NCI-H82 treated with DMSO at 0.1 percent for 48 hours (cell line): ENCODE data around the gene NLRP12.
A peak's percentile ranks its signal among the peaks of the same experiment; 100 is the strongest.
"Not testable (repeated sequence)": the region's sequence is repeated elsewhere in the genome, so short reads cannot be mapped to it uniquely, and the experiment has no call there.

Experiments
- DNase-seq: peaks from one replicate; lab custom pipeline; 2025; ENCODE audit not compliant: unreplicated experiment; lab: John Stamatoyannopoulos, UW

The NLRP12 gene

DNA sequence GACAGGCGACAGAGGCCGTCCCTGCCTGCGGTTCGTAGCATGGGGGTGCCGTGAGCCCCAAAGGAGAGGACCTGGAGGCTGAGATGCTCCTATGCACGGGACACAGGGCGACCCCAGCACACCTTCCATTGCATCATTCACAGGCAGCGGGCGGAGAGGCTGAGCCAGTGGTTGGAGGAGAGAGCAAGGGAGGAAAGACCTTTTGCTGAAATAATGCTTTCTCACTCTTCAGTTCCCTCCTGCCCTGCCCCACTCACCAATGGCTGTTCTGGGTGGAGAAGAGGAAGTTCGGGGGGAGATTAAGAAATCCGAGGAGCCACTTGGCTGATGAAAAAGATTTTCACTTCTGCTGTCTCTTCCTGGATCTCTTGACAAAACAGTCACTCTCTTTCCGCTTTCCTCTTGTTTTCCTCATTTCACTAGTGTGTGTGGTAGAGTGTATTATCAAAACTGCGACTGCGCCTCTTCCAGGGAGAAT, at the start of gene NLRP12:
Gene NLRP12 (minus strand): TSS at position 181 of the 478 bp plus-strand sequence. CDS start 140 bp downstream, at position 41.
- no peak for DNase-seq

GRCh38 chr19:53872762-53873161, 48.6 kb upstream of the NLRP12 start:
- DNase-seq, result no peak

- no peak for DNase-seq
These were observed 47.3 kb upstream of the NLRP12 start for GRCh38 chr19:53871454-53871853.

DNA sequence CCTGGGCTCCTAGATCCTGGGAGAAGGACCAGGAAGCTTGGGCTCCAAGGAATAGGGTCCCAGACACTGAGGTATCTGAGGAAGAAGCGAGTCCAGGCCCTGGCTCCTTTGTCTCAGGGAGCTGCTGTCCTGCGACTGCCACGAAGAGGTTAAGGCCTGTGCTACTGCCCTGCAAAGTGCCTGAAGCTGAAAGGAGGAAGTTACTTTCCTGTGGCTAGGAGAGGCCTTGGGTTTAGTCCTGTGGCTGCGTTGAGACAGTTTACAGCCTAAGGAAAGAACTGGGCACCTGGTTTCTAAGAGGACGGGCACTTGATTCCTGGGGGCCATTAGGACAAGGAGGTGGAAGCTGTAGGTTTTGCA, 46.4 kb upstream of the NLRP12 start:
- no peak for DNase-seq

- not testable (repeated sequence) for DNase-seq
These were observed 45.8 kb upstream of the NLRP12 start for GRCh38 chr19:53869805-53870484.

GRCh38 chr19:53868892-53869804, 45.0 kb upstream of the NLRP12 start:
- no peak for DNase-seq

DNA sequence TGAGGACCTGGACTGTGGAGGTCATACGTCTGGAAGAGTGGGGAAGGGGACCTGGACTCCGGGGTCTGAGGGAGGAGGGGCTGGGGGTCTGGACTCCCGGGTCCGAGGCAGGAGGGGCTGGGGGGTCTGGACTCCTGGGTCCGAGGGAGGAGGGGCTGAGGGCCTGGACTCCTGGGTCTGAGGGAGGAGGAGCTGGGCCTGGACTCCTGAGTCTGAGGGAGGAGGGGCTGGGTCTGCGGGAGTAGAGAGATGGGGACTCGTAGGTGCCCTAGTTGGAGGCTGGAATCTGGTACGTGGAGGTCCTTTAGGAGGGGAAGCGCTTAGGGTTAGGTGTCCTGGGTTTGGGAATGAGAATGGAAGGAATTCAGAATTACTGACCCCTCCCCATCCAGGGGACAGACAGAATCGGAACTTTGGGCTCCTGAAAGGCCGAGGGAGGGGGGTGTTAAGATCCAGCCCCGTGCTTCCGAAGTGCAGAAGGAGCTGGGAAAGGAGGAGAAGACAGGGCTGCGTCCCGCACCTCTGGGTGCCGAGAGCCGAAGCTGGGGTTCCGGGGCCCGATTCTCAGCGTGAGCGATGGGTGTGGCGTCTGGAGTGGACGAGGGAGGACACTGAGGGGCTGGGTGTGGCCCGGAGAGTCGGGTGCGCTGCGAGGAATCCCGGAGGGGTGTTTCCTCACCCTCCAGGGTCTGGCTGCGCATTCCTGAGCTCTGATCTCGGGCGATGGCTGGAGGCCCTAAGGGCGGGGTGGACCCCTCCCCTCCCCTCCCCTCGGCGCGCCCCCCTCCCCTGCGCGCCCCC, 44.2 kb upstream of the NLRP12 start:
- DNase-seq, result no peak

- peak; percentile 37 for DNase-seq
These were observed 43.3 kb upstream of the NLRP12 start, which contains the start of gene MYADM for GRCh38 chr19:53867225-53868090. Gene MYADM (plus strand): TSS chr19:53867883. CDS start chr19:53873530, 5,647 bp downstream.

DNA sequence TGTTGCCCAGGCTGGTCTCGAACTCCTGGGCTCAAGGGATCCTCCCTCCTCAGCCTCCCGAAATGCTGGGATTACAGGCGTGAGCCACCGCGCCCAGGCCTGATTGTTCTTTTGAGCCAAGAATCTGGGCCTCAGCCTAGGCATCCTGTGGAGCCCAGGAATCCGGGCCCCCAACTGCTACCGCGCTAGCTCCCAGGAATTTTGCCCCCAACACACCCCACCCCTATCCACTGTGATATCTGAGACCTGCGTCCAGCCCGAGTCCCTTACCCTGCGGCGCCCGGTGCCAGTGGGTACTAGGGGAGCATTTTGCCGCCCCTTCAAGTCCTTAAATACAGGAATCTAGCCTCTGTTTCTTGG, 42.7 kb upstream of the NLRP12 start:
- no peak for DNase-seq

DNA sequence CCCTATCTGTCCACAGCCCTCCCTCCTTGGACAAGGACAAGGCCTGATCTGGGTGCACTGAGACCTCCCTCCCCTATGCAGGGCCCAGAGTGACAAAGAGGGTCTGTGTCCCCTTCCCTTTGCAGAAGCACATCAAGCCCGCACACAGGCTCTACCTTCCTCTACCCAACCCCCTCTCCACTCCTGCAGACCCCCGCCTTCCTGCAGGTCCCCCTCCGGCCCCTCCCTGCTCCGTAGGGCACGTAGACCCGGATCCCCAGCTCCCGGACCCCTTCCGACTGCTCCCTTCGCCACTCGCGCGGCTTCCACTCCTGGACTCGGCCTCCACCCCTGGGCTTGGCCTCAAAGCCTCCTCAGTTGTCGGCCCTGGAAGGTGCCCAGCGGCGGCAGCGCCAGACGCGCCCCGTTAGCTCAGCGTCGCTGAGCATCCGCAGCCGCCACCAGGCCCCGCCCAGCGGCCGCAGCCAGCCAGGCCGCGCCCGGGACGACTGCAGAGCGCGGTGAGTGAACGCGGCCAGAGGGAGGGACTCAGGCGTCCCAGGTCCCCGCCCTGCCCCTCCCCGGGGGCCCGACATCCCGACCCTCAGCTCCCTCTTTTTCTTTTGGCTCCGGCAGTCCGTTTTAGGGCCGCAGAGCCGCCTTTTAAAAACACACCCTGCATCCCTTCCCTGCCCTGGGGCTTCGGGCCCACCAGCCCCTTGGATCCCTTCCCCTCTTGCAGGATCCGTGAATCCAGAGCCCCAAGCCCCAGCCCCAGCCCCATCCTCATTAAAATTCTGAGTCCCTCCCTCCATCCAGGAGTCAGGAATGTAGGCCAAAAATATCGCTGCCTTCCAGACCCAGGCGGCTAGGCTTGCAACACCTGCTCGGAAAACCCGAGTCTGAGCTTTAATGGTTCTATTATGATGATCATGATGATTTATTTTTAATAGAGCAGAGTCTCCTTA, 42.1 kb upstream of the NLRP12 start:
- no peak for DNase-seq

DNA sequence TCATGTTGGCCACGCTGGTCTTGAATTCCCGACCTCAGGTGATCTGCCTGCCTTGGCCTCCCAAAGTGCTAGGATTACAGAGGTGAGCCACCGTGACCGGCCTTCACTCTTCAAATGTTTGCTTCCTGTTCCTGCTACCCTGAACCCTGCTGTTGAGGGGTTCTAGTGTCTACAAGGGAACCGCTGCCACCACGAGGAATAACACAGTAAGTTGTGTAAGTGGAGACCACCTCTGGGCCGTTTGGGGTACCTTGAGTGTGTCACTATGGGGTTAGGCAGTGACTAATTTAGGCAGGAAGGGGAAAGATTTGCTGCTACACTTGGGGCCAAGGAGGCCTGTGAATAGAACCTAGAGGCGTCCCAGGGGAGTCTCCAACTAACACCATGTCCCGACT, 41.4 kb upstream of the NLRP12 start:
- DNase-seq, result no peak

DNA sequence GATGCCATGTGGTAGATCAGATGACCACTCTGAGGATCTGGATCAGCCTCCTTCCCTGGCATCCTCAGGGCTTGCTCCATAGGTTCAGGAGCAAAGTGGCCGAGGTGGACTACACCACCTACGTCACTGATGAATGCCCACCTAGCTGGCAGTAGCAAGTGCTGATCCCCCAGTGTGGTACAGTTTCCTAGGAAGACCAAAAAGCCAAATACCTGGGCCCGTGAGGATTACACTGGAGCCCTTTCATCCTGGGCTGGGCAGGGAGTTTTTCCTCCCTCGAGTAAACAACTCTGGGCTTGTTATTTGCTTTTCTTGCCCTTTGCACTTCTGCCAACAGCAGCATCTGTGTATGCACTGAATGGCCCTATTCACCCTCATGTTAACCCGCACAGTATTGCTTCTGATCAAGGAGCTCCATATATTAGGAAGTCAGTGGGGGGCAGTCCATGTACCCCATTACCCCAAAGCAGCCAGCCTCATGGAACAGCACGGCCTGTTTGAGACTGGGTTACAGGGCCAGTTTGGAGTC, 40.3 kb upstream of the NLRP12 start:
- no peak for DNase-seq

DNA sequence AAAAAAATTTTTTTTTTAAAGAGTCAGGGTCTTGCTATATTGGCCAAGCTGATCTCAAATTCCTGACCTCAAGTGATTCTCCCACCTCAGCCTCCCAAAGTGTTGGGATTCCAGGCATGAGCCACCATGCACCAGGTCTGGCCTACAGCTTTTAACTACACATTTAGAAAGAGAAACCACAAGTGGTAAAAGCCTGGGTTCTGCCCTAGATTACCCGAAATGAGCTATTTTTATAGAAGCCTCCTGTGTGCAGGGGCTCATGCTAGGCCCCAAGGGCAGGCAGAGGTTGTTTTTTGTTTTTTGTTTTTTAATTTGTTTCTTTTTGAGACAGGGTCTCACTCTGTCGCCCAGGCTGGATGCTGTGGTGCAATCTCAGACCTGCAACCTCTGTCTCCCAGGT, 29.6 kb upstream of the NLRP12 start:
- DNase-seq, result no peak

DNA sequence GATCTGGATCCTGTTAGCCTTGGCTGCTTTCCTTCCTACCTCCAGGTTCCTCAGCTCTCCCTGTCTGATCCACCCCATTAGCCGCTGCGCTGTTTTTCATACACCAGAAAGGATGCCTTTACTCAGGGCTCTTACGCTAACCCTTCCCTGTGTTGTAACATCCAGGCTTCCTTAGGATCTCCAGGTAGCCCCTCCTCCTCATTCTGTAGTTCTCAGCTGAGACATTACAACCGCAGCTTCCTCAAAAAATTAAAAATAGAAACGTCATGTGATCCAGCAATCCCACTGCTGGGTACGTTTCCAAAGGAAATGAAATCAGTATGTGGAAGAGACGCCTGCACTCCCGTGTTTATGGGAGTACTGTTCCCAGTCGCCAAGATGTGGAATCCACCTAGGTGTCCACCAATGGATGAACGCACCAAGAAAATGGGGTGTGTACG, 25.1 kb upstream of the NLRP12 start:
- no peak for DNase-seq

GRCh38 chr19:53847555-53847954, 23.4 kb upstream of the NLRP12 start:
- no peak for DNase-seq

GRCh38 chr19:53844849-53845246, 20.7 kb upstream of the NLRP12 start:
- no peak for DNase-seq

DNA sequence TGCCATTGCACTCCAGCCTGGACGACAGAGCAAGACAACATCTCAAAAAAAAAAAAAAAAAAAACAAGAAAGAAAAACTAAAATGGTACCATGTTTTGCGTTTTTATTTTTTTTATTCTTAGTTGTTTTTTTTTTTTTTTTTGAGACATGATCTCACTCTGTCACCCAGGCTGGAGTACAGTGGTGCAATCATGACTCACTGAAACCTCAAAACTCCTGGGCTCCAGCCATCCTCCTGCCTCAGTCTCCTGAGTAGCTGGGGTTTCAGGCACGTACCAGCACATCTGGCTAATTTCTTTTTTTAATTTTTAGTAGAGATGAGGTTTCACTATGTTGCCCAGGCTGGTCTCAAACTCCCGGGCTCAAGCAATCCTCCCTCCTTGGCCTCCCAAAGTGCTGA, 16.8 kb upstream of the NLRP12 start:
- not testable (repeated sequence) for DNase-seq

DNA sequence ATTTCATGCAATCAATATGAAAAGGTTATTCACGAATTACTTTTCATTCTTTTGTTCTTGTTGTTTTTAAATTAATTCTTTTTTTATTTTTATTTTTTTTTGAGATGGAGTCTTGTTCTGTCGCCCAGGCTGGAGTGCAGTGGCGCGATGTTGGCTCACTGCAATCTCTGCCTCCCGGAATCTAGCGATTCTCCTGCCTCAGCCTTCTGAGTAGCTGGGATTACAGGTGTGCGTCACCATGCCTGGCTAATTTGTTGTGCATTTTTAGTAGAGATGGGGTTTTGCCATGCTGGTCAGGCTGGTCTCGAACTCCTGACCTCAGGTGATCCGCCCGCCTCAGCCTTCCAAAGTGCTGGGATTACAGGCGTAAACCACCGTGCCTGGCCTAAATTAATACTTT, 16.1 kb upstream of the NLRP12 start:
- DNase-seq, result not testable (repeated sequence)

GRCh38 chr19:53838446-53838845, 14.3 kb upstream of the NLRP12 start:
- DNase-seq, result not testable (repeated sequence)
